Activated CD4-positive, alpha-beta T cell treated with anti-CD3 and anti-CD28 coated beads, Interleukin-2, amount 50 U/mL, for 48 hours (primary cell): Measurements from ENCODE around the gene TYW1B.
"Not testable (repeated sequence)": the region's sequence is repeated elsewhere in the genome, so short reads cannot be mapped to it uniquely, and the experiment has no call there.

Experiments
- DNase-seq, 2 experiments: peaks; one replicate each; pipeline ENCODE4 v3.0.0-alpha.2; 2020

Gene TYW1B

DNA sequence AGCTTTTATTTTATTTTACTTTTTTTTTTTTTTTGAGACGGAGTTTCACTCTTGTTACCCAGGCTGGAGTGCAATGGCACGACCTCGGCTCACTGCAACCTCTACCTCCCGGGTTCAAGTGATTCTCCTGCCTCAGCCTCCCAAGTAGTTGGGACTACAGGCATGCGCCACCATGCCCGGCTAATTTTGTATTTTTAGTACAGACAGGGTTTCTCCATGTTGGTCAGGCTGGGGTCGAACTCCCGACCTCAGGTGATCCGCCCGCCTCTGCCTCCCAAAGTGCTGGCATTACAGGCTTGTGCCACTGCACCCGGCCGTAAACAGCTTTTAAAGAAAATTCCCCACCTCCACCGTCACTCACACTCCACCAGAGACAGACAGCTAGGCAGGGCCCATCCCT, 19.5 kb downstream of the TYW1B start:
- not testable (repeated sequence) for DNase-seq

DNA sequence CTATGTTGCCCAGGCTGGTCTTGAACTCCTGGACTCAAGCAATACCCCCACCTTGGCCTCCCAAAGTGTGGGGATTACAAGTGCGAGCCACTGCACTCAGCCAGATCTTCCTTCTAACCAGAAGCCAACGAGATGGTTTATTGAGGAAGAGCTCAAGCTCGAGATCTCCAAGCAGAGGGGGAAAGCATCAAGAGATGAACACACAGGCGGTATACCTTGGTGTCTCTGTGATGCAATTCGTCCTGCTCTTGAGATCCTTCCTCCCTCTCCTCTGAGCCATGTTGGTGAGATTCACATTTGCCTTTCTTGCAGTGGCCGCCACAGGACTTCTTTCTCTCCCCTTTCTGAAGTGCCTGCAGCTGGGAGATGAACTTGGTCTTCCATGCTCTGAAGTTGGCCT, 21.1 kb downstream of the TYW1B start:
- DNase-seq = not testable (repeated sequence)

DNA sequence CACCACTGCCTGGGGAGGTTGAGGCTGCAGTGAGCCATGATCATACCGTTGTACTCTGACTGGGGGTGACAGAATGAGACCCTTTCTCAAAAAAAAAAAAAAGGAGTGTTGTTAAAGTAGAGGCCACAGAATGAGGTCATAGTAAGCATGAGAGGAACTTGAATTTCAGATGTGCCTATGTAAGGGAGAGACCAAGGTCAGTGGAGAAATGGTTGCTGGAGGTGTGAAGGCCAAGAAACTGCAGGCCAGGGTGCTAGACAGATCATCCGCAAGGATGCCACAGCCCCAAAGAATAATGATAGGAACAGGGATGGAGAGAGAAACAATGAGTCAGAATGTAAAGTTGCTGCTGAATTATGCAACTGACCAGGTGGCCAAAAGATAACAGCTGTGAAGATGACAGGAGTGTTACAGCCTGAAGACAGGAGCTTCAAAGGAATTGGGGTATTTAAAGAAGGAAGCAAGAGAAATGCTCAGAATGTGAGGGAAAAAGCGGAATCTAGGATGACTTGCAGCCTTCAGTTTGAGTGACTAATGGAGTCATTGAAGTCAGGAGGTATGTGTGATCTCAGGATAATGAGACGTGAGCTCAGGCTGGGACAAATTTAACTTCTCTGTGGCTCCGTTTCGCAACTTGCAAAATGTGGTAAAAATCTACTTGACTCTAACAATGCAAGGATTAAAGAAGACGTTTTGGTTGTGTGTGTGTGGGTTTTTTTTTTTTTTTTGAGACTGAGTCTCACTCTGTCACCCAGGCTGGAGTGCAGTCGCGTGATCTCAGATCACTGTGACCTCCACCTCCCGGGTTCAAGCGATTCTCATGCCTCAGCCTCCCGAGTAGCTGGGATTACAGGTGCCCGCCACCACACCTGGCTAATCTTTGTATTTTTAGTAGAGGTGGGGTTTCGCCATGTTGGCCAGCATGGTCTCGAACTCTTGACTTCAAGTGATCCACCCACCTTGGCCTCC, 22.2 kb downstream of the TYW1B start:
- DNase-seq = no peak

DNA sequence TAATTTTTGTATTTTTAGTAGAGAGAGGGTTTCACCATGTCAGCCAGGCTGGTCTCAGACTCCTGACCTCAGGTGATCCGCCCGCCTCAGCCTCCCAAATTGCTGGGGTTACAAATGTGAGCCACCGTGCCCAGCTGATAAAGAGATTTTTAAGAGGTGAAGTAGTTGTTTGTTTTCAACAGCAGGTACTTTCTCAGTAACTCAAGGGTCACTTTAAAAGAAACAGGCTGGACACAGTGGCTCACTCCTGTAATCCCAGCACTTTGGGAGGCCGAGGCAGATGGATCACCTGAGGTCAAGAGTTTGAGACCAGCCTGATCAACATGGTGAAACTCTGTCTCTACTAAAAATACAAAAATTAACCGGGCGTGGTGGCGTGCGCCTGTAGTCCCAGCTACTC, 24.2 kb downstream of the TYW1B start:
- not testable (repeated sequence) for DNase-seq

DNA sequence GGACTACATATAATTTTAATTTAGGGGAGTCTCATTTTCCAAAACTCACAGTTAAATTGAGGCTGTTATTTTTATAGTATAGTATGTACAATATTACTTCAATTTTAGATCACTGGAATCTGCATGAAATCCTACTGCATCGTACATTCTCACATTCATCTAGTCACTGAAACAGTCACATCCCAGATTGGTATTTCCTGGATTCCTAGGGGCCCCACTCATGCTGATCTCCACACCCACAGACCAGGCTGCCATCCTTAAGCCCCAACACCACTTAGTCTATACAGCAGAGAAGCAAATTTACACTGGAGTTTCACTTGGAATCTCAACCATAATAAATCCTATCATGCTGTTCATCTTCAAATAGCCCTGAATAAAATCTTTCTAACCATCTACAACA, 26.4 kb downstream of the TYW1B start:
- not testable (repeated sequence) for DNase-seq

DNA sequence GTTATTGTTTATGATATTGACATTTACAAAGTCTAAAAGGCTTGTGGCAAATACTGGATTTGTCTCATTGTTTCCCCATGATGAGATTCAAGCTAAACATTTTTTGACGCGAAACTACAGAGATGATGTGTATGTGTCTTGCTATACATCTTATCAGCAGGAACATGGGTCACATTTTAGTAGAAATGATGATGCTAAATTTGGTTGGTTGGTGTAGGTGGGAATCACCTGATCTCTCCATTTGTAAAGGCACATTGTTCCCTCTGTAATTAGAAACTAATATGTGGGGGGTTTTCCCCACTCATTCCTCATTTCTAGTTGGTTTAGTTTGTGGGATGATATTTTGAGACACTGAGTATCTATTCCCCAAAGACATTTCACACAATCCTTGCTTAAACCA, 32.6 kb downstream of the TYW1B start:
- not testable (repeated sequence) for DNase-seq

DNA sequence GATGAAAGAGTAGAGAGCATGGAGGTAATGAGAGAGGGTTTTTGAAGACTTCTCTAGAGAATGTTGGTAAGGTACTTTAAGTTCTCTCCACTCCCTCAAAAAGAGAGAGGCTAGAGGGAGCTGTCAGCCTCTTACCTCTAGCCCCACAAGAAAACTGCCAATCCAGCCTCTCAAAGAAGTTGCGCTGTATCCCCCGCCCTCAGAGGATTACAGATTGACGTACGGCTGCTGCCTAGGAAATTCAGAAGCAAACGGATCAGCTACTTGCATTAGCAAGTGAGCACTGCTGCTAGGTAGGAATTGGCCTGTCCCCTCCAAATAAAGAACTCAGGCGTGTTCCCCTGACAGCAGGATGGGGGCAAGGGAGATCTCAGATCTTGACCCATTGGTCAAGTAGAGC, 34.2 kb downstream of the TYW1B start:
- DNase-seq = no peak

DNA sequence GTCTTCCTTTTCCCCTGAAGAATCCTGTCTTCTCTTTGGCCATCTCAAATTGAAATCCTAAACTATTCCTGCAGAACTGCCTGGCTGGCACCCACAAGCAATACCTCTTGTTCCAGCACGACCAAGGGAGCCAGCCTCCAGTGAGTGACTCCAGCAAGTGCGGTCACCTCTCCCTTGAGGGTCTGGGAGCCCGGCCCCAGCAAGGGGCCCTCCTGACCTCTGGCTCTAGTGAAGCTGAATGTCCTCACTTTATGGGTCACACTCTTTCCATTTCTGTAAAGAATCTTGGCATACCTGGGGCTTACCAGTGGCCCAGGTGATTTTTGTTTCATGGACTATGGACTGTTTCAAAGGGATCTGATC, 37.3 kb downstream of the TYW1B start:
- not testable (repeated sequence) for DNase-seq

DNA sequence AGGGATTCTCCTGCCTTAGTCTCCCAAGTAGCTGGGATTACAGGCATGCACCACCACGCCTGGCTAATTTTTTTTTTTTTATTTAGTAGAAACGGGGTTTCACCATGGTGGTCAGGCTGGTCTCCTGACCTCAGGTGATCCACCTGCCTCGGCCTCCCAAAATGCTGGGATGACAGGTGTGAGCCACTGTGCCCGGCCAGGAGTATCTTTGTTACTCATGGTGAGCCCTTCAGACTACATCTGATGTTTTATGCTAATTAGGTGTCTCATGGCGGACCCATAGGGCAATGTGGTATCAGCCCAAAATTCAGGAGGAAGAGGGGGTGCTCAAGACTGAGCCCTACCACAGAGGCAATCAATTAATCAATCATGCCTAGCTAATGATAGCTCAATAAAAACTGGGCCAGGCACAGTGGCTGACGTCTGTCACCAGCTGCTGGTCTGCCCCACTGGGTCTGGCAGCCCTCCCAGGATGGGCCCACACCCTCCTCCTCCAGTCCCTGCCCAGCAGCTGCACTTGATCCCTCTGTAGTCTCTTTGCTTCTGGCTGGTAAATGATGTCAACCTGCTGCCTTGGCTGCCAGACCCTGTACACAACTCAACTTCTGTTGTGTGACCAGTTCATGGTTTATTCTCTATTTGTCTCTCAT, 37.8 kb downstream of the TYW1B start:
- not testable (repeated sequence) for DNase-seq

DNA sequence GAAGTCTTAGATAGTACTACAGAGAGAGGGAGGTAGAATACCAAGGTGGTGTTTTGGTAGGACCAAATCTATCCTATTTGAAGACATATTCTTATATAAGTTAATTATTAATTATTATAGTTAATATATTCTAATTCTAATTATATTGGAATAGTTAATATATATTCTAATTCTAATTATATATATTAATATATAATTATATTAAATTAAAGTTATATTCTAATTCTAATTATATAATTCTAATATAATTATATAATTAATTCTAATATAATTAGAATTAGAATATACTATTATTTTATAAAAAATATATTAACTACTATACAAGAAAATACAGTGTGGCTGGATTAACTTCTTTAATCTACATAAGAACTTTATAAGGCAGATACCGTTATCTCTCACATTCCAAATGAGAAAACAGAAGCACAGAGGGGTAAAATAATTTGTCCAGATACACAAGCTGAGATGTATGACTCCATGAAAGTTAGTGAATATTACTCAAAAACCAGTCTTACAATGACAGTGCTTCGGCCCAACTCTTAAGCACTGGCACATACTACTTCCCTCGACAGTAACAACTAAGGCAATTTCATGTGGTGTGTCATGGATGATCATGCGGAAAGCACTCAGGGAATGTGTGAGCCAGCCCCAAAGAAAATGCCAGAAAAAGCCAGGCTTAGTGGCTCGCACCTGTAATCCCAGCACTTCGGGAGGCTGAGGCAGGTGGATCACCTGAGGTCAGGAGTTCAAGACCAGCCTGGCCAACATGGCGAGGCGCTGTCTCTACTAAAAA, 42.6 kb downstream of the TYW1B start:
- DNase-seq = no peak

DNA sequence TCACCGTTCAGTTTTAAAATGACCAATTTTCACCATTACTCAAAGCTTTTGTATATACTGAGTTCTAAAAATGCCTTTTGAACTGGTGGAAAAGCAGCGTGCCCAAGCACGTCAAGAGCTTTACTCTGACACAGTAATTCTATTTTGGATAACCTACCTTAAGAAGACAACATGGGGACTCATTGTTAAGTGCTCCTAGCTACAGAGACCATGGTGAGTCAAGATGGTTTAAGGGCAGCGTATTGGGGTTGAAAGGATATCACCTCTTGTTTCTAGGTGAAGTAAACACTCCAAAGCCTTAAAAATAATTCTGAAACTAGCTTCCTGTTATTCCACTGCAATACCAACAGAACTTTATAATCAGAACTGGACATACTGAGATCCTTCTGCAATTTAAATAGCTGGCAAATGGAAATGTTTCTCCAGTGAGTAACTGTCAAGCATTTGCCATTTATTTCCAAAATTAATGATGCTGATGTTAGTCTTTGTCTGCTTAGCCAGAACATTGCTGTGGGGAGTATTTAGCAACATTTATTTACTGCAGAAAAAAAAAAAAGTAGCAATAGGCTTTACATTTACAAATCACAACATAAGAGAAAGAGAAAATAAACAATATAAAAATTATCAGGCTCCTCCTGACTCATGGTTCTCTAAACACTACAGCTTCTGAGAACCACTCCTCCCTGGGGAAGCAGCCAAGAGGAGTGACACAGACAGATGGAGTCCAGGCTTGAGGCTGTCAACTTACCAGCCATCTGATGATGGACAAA, 44.2 kb downstream of the TYW1B start:
- not testable (repeated sequence) for DNase-seq

DNA sequence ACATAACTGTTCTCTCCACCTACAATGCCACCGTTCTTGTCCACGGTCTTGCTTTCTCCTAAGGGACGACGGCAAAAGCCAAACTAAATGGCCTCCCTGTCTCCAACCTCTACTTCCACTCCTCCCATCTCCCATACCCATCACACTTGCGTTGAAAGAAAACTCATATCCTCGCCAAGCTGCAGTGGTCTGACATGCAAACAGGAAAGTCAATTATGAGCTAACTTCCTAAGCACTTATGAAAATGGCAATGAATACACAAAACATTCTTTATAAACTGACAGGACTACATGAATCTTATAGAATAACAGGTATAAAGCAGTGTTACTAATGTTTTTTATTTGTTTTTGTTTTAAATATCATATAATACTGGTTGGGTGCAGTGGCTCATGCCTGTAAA, 46.4 kb downstream of the TYW1B start:
- no peak for DNase-seq

DNA sequence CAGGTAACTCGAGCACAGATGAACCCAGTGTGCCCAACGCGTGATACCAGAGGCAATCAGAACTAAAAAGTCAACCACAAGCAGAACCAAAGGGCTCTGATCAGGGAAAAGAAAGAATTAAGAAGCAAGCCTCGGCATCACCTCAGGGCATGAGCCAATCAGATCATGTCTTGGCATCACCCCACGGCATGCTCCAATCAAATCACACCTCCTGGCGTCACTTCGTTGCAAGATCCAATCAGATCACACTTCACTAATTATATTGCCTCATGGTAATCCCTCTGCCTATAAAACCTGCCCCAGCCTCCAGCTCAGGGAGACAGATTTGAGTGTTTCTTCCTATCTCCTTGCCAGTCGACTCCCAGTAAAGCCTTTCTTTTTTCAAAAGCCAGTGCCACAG, 46.8 kb downstream of the TYW1B start:
- no peak for DNase-seq

DNA sequence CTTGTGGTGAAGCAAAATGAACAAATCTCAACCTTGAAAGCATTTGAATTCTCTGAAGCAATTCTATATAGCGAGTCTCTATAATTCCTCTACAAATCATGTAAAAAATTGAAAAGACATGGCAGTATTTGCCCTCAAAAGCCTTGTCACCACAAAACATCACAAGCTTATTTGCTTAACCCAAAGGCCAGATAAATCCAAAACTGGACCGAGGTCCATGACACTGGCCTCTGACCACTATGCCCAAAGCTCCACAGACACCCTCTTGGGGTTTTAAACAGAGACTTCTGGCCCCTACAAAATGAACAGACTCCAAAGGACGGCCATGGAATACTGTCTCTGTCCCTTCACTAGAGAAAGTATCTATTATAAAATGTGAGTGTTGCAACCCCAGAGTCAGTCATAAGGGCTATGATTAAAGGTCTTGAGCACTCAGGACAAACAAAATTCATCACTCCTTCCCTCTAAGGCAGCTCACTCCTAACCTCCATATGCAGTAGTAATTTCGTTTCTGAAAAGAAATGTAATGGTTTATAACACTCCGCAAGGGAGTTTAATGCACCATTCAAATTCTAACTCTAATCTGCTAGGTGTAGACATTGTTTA, 47.6 kb downstream of the TYW1B start:
- DNase-seq = not testable (repeated sequence)

DNA sequence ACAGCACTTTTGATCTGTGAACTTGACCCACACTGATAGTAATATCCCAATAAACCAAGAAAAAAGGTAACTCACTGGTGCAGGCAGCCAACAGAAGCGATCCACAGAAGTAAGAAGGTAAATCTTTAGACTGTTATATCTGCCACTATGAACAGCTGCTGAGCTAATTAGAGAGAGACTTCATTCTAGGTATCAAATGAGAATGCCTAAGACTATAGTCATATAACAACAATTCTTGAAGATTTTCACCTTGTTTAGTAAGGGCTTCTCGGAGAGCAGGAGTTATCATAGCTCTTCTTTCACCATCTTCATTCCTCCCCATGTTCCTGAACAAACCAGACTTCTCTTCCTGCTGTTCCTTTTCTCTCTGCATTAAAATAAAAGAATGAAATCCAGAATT, 50.8 kb downstream of the TYW1B start:
- DNase-seq = not testable (repeated sequence)

DNA sequence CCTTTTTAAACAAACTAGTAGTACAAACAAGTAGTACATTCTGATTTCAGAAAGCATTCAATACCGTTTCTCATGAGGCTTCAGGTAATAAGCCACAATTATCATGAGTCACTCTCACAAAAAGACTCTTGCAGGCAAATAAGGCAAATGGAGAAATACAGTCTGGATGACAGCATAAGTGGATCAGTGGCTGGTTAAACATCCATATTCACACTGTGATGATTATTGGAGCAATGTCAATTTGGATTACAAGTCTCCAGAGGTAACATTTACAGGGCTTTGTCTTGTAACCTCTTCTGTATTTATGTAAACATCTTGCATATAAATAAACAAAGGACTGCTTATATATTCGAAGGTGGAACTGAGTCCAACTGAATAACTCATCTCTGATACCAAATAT, 55.4 kb downstream of the TYW1B start:
- not testable (repeated sequence) for DNase-seq

DNA sequence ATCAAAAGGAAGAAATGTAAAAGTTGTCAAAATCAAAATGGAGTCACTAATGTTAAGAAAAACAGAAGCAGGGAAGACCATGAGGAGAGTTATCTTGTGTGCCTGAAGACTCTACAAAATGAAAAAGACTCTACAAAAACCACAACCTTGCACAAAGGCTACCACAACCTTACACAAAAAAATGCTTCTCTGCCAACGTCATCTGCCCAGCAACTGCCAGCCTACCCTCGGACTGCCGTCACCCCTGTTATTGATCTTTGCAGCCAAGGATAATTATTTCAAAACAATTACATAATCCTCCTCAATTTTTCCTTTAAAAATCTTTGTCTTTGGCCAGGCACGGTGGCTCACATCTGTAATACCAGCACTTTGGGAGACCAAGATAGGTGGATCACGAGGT, 61.0 kb downstream of the TYW1B start:
- not testable (repeated sequence) for DNase-seq

DNA sequence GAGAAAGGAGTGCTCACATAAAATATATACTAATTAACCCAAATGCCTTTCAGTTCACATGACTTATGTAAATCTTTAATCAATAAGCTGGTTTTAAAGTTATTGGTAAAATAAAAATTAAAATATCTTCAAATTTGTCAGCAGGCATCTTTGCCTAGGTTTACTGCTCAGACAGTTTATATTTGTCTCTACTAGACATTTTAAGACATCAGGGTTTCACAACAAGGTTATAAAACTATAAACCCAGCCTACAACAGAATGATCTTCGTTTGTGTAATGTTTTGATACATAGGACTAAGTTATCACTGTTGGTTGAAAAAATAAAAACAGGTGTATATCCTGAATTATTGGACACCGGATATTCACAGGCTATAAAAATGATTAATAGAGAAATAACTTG, 67.4 kb downstream of the TYW1B start:
- DNase-seq = no peak

DNA sequence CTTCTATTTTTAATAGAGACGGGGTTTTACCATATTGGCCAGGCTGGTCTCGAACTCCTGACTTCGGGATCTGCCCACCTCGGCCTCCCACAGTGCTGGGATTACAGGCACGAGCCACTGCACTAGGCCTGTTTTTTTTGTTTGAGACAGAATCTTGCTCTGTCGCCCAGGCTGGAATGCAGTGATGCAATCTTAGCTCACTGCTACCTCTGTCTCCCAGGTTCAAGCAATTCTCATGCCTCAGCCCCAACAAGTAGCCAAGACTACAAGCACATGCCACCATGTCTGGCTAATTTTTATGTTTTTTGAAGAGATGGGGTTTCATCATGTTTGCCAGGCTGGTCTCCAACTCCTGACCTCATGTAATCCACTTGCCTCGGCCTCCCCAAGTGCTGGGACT, 73.7 kb downstream of the TYW1B start:
- no peak for DNase-seq

DNA sequence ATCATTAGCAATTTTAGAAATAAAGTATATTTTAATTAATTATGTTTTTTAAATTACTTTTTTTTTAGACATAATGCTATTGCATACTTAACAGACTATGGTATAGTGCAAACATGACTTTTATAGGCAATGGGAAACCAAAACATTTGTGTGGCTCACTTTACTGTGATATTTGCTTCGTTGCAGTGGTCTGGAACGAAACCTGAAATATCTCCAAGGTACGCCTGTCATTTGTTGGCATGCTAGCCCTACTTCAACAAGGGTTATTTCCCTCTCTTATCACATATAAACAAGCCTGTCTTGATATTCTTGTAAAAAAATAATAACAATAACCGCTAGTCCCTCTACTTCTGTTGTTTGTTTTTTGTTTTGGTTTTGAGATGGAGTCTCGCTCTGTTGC, 74.2 kb downstream of the TYW1B start:
- DNase-seq = no peak

DNA sequence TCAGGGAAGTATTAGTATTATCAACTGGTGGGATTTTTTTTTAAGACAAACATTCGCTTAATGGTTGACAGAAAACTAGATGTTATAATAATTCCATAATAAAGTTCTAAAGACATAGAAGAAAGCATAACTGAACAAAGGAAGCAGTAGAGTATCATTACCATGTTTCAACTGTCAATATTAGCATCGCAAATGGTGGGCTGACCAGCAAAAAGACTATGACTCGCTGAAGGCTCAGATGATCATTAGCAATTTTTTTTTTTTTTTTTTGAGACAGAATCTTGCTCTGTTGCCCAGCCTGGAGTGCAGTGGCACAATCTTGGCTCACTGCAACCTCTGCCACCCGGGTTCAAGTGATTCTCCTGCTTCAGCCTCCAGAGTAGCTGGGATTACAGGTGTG, 74.8 kb downstream of the TYW1B start:
- DNase-seq = not testable (repeated sequence)

DNA sequence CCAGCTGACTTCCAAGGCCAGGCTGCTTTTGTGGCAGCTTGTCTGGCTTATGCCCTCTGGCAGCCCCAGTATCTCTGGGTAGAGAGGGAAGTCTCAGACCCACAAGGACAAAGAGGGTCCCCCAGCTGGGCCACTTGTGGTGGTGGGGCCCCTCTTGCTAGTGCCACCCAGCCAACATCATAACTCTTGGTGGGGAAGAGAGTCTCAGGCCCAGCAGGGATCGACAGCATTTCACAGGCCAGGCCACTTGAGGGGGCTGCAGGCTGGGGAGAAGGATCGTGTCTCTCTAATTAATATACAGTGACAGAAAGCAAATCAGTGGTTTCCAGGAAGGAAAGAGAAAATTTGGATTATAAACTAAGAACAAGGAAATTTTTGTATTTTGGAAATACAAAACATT, 76.0 kb downstream of the TYW1B start:
- DNase-seq = no peak
